ENCODE results near the gene ST14.

The ST14 gene

GRCh38 chr11:130211144-130211543, 51.6 kb downstream of the ST14 start:
- H3K4me1 Mint-ChIP-seq: no peaks in the 10 kb centered on the region
- DNase-seq: no peak
- ATAC-seq: no peak
- no peaks in the 10 kb centered on the region for H3K36me3 Mint-ChIP-seq (ENCODE audit: low read depth)
- no peaks in the 10 kb centered on the region for H3K9me3 Mint-ChIP-seq
- no peak overlapping the region for H3K4me3 Mint-ChIP-seq
- no peak overlapping the region for H3K27ac Mint-ChIP-seq
- H3K27me3 Mint-ChIP-seq: peaks cover 10% of the 10 kb centered on the region

GRCh38 chr11:130211781-130212401, 52.3 kb downstream of the ST14 start:
- Mint-ChIP-seq H3K36me3 (ENCODE audit: low read depth) (no peaks in the 10 kb centered on the region), H3K9me3 (no peaks in the 10 kb centered on the region), H3K4me3 (no peak overlapping the region), H3K27me3 (peaks cover 10% of the 10 kb centered on the region), H3K4me1 (no peaks in the 10 kb centered on the region), H3K27ac (no peak overlapping the region)
- ATAC-seq: no peak
- DNase-seq: no peak

DNA sequence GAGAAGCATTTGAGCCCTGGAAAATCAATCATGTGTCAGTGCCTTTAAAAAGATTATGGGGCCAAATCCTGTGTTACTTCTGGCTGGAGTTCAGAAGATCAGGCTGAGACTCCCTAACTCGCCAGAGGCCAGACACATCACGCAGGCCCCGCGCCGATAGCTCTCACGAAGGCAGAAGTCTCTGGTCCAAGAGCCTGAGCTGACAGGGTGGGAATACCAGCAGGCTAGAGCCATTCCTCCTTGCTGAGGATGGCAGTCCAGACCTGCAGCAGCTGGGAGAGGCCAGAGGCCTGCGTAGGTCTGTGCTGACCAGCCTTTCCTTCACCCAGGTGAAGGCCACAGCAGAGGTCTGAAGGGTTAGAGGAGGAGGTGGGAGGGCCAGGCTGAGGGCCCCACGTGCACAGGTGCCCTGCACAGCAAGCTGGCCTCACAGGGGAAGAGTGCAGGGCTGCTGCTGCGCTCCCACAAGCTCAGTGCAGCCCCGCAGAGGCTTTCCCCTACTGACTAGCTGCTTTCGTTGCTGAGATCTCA, 52.9 kb downstream of the ST14 start:
- Mint-ChIP-seq H3K36me3 (ENCODE audit: low read depth) (no peaks in the 10 kb centered on the region), H3K4me3 (no peak overlapping the region), H3K9me3 (no peaks in the 10 kb centered on the region), H3K4me1 (no peaks in the 10 kb centered on the region), H3K27ac (no peak overlapping the region), H3K27me3 (peaks cover 10% of the 10 kb centered on the region)
- DNase-seq (no peak), ATAC-seq (no peak)

DNA sequence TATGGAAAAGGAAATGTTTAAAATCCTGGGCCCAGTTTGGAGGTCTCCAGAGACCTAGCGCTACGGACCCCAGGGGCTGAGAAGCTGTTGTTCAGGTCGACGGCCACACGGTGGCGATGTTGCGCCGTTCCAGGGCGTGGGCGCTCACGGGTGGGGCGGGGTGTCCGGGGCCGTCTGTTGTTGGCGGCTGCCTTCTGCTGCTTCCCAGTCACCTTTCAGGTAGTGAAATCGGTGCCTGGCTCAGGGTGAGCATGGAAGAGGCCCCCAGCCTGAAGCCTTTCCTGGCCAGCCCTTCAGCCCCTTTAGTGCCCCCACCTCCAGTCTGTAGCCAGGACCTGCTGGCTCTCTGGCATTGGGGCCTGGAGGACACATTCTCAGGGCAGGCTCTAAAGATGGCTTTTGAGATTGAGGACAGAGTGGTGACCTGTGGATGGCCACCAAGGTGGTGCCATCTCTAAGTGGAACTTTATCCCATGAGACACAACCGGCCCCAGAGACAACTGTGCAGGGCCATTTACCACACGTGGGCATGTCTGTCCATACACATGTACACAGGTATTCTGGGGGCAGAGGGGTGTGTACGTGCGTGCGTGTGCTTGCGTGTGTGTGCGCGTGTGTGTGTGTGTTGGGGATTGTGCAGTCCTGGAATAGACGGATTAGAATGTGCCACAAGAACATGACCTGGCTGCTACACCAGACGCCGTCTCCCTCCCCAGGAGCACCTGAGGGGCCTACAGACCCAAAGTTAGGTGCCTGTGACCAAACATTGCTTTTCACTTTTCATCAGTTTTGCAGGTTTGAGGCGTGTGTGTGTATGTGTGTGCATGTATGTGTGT, 53.8 kb downstream of the ST14 start:
- no peaks in the 10 kb centered on the region for H3K9me3 Mint-ChIP-seq

DNA sequence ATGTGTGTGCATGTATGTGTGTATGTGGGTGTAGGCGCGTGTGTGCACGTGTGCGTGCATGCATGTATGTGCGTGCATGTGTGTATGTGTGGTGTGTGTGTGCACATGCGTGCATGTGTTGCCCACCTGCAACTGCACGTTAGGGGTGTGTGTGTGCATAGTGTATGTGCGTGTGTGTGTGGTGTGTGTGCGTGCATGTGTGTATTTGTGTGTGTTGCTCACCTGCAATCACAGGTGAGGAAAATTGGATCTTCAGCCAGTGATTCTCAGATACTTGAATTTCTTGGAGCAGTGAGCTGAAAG, 54.3 kb downstream of the ST14 start:
- Mint-ChIP-seq H3K4me3 (no peak overlapping the region), H3K4me1 (no peaks in the 10 kb centered on the region)
- DNase-seq: no peak

More for the DNA sequence above, 53.8 kb downstream of the ST14 start:
- Mint-ChIP-seq H3K4me3 (no peak overlapping the region), H3K4me1 (no peaks in the 10 kb centered on the region), H3K27ac (no peak overlapping the region), H3K36me3 (ENCODE audit: low read depth) (no peaks in the 10 kb centered on the region), H3K27me3 (peaks cover 10% of the 10 kb centered on the region)
- ATAC-seq: peak; percentile 77
- DNase-seq: peak; percentile 79

DNA sequence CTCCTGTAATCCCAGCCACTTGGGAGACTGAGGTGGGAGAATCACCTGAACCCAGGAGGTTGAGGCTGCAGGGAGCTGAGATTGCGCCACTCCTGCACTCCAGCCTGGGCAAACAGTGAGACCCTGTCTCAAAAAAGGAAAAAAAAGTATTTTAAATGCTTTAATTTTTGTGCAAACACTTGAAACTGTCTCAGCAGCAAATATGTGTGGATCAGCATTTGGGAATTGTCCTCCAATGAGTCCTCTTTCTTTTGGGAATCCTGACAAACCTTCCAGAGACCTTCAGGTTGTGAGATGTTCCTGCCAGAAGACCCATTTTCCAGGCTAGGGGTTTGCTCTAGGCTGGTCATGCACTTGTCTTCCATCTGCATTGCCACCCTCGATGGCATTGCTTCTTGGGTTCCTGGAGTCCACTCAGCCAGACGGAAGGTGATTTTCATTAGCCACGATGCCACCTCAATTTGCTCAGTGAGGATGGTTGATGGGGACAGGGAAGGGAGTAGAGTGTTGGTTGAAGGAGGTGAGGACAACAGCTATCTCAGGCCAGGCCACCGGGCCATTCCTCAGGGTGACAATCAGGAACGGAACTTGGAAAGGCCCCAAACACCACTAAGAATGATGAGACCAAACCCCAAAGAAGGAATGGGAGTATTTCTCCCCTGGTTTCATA, 55.4 kb downstream of the ST14 start:
- Mint-ChIP-seq H3K36me3 (ENCODE audit: low read depth) (no peaks in the 10 kb centered on the region), H3K27me3 (peaks cover 10% of the 10 kb centered on the region), H3K4me3 (no peak overlapping the region), H3K27ac (no peak overlapping the region), H3K9me3 (no peaks in the 10 kb centered on the region), H3K4me1 (no peaks in the 10 kb centered on the region)
- ATAC-seq: no peak
- DNase-seq: no peak

More for the DNA sequence above, 54.3 kb downstream of the ST14 start:
- peaks cover 10% of the 10 kb centered on the region for H3K27me3 Mint-ChIP-seq
- no peak for ATAC-seq
- no peaks in the 10 kb centered on the region for H3K9me3 Mint-ChIP-seq
- H3K36me3 Mint-ChIP-seq (ENCODE audit: low read depth): no peaks in the 10 kb centered on the region
- no peak overlapping the region for H3K27ac Mint-ChIP-seq

GRCh38 chr11:130215531-130216220, 56.1 kb downstream of the ST14 start:
- Mint-ChIP-seq H3K27ac (no peak overlapping the region), H3K4me1 (no peaks in the 10 kb centered on the region), H3K9me3 (no peaks in the 10 kb centered on the region), H3K4me3 (no peak overlapping the region), H3K36me3 (ENCODE audit: low read depth) (no peaks in the 10 kb centered on the region), H3K27me3 (peaks cover 10% of the 10 kb centered on the region)
- no peak for ATAC-seq
- DNase-seq: no peak

DNA sequence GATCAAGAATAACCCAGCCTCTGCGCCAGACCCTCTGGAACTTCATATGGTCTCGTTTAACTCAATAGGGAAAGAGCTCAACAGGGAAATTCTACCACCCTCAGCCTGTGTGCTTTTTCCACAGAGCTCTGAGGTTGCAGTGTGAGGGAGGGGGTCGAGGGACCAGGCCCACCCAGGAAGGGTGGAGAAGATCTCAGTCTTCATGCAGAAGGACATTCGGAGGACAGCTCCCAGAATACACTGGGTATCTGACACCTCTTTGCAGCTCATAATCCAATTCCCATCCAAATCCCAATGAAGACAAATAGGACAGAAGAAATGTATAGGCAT, 56.6 kb downstream of the ST14 start:
- no peak for ATAC-seq

DNA sequence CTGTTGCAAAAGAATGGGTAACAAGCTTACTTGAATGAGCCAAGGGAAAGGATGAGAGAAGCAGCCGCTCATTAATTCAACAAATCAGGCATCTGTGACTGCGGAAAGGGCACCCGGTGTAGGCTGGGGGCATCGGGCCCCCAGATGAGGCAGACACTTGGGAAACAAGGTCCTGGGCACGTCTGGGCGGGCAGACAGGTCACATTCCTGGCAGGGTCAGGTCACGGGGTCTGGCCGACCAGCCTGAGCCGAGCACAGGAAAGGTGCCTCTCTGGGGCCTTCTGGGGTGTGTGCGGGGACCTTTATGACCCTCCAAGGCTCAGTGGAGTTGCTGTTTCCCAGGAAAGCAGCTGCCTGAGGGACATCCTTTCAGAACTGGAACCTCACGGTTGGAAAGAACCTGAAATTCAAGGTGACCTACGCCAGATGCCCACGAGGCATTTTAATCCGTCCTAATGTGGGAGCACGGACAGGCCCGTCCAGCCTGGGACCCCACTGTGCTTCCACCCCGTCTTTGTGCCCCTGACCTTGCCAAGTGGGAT, 57.1 kb downstream of the ST14 start:
- Mint-ChIP-seq H3K4me3 (no peak overlapping the region), H3K9me3 (no peaks in the 10 kb centered on the region), H3K27me3 (peaks cover 10% of the 10 kb centered on the region), H3K4me1 (no peaks in the 10 kb centered on the region), H3K36me3 (ENCODE audit: low read depth) (no peaks in the 10 kb centered on the region), H3K27ac (no peak overlapping the region)
- DNase-seq (no peak), ATAC-seq (no peak)

More for the DNA sequence above, 56.6 kb downstream of the ST14 start:
- Mint-ChIP-seq H3K4me1 (no peaks in the 10 kb centered on the region), H3K27ac (no peak overlapping the region), H3K27me3 (peaks cover 10% of the 10 kb centered on the region), H3K4me3 (no peak overlapping the region), H3K36me3 (ENCODE audit: low read depth) (no peaks in the 10 kb centered on the region), H3K9me3 (no peaks in the 10 kb centered on the region)
- no peak for DNase-seq

DNA sequence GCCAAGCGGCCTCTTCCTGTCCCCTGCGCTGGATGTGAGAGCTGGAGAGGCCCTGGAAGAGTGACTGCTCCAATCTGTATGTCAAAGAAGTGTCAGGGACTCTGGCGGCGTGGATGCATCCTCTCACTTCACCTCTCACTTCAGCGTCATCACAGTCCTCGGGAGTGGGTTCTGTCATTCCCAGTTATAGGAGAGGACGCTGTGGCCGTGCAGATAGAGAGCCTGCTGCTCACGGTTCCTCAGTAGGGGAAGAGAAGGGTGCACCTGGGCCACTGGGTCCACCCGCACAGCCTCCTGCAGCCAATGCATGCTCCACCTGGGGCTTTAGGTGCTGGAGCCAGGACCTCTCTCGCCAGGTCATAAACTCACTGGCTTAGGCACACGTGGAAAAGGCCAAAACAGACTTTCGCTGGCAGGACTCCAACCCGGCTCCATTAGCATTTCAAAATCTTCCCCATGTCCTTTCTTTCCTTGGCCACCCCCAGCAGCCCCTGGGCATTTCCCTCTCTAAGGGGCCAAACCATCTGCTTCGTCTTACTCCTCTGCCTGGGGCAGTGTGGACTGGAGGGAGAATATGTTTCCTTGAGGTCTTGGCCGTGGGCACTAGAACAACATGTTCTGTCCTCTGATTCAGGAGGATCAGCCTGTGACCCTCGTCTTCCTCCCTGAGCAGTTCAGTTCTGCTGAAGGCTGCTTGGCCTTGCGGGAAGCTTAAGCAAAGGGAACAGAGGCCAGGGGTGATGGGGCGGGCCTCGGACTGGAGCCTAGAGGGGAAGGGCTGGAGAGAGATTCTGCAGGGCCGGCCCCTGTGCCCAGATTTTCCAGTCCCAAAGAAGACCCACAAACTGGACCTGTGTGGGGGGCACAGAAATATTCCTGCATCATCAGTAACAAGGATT, 57.8 kb downstream of the ST14 start:
- H3K9me3 Mint-ChIP-seq: no peaks in the 10 kb centered on the region
- H3K27me3 Mint-ChIP-seq: peaks cover 10% of the 10 kb centered on the region
- DNase-seq: no peak
- H3K4me3 Mint-ChIP-seq: no peak overlapping the region
- ATAC-seq: no peak
- no peak overlapping the region for H3K27ac Mint-ChIP-seq
- H3K36me3 Mint-ChIP-seq (ENCODE audit: low read depth): no peaks in the 10 kb centered on the region
- H3K4me1 Mint-ChIP-seq: no peaks in the 10 kb centered on the region

GRCh38 chr11:130218501-130219070, 59.0 kb downstream of the ST14 start:
- DNase-seq: no peak
- Mint-ChIP-seq H3K36me3 (ENCODE audit: low read depth) (no peaks in the 10 kb centered on the region), H3K9me3 (no peaks in the 10 kb centered on the region), H3K27me3 (peaks cover 7% of the 10 kb centered on the region), H3K4me3 (no peak overlapping the region), H3K27ac (no peak overlapping the region), H3K4me1 (peaks cover 12% of the 10 kb centered on the region)
- no peak for ATAC-seq

GRCh38 chr11:130219148-130219547, 59.6 kb downstream of the ST14 start:
- ATAC-seq: no peak
- no peaks in the 10 kb centered on the region for H3K9me3 Mint-ChIP-seq
- H3K4me1 Mint-ChIP-seq: peaks cover 16% of the 10 kb centered on the region
- no peak overlapping the region for H3K27ac Mint-ChIP-seq
- peaks cover 4% of the 10 kb centered on the region for H3K27me3 Mint-ChIP-seq
- H3K36me3 Mint-ChIP-seq (ENCODE audit: low read depth): no peaks in the 10 kb centered on the region
- DNase-seq: no peak
- no peak overlapping the region for H3K4me3 Mint-ChIP-seq

GRCh38 chr11:130220311-130221035, 60.9 kb downstream of the ST14 start:
- H3K9me3 Mint-ChIP-seq: no peaks in the 10 kb centered on the region
- no peak for ATAC-seq
- DNase-seq: no peak
- H3K4me1 Mint-ChIP-seq: peaks cover 16% of the 10 kb centered on the region
- H3K4me3 Mint-ChIP-seq: no peak overlapping the region
- H3K27me3 Mint-ChIP-seq: peaks cover 4% of the 10 kb centered on the region
- no peak overlapping the region for H3K27ac Mint-ChIP-seq
- peaks cover 2% of the 10 kb centered on the region for H3K36me3 Mint-ChIP-seq (ENCODE audit: low read depth)
